ENCODE data around the gene CAMP.

DNA sequence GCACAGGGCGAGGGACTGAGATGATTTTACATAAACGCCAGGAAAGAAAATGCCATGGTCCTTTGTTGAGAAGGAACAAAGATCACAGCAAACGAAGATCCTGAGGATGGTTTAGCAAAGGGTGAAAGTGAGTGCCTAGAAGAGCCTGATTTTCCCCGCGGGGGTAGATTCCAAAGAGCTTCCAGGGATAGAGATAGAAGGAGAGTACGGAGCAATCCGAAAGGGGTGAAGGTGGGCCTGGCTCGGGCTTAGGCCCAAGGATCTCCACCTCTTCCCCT lies 36.1 kb upstream of the CAMP start:
- TF ChIP-seq EZH2 (IDR thresholded peaks at IDR 0.05; ENCODE audit: low read depth), result no peak
- TF ChIP-seq, protein P1, sequence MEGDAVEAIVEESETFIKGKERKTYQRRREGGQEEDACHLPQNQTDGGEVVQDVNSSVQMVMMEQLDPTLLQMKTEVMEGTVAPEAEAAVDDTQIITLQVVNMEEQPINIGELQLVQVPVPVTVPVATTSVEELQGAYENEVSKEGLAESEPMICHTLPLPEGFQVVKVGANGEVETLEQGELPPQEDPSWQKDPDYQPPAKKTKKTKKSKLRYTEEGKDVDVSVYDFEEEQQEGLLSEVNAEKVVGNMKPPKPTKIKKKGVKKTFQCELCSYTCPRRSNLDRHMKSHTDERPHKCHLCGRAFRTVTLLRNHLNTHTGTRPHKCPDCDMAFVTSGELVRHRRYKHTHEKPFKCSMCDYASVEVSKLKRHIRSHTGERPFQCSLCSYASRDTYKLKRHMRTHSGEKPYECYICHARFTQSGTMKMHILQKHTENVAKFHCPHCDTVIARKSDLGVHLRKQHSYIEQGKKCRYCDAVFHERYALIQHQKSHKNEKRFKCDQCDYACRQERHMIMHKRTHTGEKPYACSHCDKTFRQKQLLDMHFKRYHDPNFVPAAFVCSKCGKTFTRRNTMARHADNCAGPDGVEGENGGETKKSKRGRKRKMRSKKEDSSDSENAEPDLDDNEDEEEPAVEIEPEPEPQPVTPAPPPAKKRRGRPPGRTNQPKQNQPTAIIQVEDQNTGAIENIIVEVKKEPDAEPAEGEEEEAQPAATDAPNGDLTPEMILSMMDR (conservative IDR thresholded peaks at IDR 0.05), result no peak
